ENCODE results near the gene GRIA4. TPM values are rescaled to one million over a fixed set of nuclear protein-coding genes. Genes with fewer than 3 reads are reported as not detected.
"Not testable (repeated sequence)": the region's sequence is repeated elsewhere in the genome, so short reads cannot be mapped to it uniquely, and the experiment has no call there.

Gene GRIA4
- total RNA-seq, 2 experiments from 2014 or later: not detected

GRCh38 chr11:105878510-105878909, 268.6 kb downstream of the GRIA4 start:
- Mint-ChIP-seq H3K27ac (no peak overlapping the region), H3K4me3 (no peak overlapping the region), H3K4me1 (ENCODE audit: low read depth) (no peaks in the 10 kb centered on the region), H3K36me3 (ENCODE audit: low read depth) (no peaks in the 10 kb centered on the region), H3K27me3 (peaks cover 3% of the 10 kb centered on the region), H3K9me3 (peaks cover 7% of the 10 kb centered on the region)
- ChIA-PET POLR2A (no interaction called here), CTCF (no interaction called here)
- TF ChIP-seq CTCF (IDR thresholded peaks at IDR 0.05): no peak
- intact Hi-C loops (cut with micrococcal nuclease): no loop called here
- no peak for DNase-seq
- ATAC-seq: no peak

GRCh38 chr11:105878927-105879326, 269.1 kb downstream of the GRIA4 start:
- H3K4me1 Mint-ChIP-seq (ENCODE audit: low read depth); H3K36me3 Mint-ChIP-seq (ENCODE audit: low read depth); POLR2A ChIA-PET; H3K4me3 Mint-ChIP-seq; intact Hi-C loops (cut with micrococcal nuclease); H3K9me3 Mint-ChIP-seq; H3K27me3 Mint-ChIP-seq; ATAC-seq; CTCF ChIA-PET; DNase-seq; H3K27ac Mint-ChIP-seq: not testable (repeated sequence)

GRCh38 chr11:105881027-105881426, 271.2 kb downstream of the GRIA4 start:
- Mint-ChIP-seq H3K4me1 (ENCODE audit: low read depth) (no peaks in the 10 kb centered on the region), H3K4me3 (no peak overlapping the region), H3K9me3 (no peaks in the 10 kb centered on the region), H3K27ac (no peak overlapping the region), H3K36me3 (ENCODE audit: low read depth) (no peaks in the 10 kb centered on the region), H3K27me3 (peaks cover 3% of the 10 kb centered on the region)
- ChIA-PET POLR2A (no interaction called here), CTCF (no interaction called here)
- intact Hi-C loops (cut with micrococcal nuclease): no loop called here
- no peak for ATAC-seq
- TF ChIP-seq CTCF (IDR thresholded peaks at IDR 0.05): no peak
- DNase-seq: no peak

- Mint-ChIP-seq H3K4me1 (ENCODE audit: low read depth) (no peaks in the 10 kb centered on the region), H3K27me3 (peaks cover 2% of the 10 kb centered on the region), H3K9me3 (no peaks in the 10 kb centered on the region), H3K27ac (no peak overlapping the region), H3K36me3 (ENCODE audit: low read depth) (no peaks in the 10 kb centered on the region), H3K4me3 (no peak overlapping the region)
- POLR2A ChIA-PET: no interaction called here
- no peak for ATAC-seq
- no peak for TF ChIP-seq CTCF (IDR thresholded peaks at IDR 0.05)
- intact Hi-C loops (cut with micrococcal nuclease): no loop called here
- DNase-seq: no peak
- CTCF ChIA-PET: no interaction called here
Observed at GRCh38 chr11:105884436-105884835, 274.6 kb downstream of the GRIA4 start.

- H3K4me1 Mint-ChIP-seq (ENCODE audit: low read depth): no peaks in the 10 kb centered on the region
- no peak overlapping the region for H3K27ac Mint-ChIP-seq
- H3K27me3 Mint-ChIP-seq: no peaks in the 10 kb centered on the region
- ChIA-PET CTCF (no interaction called here), POLR2A (no interaction called here)
- intact Hi-C loops (cut with micrococcal nuclease): no loop called here
- ATAC-seq (no peak), DNase-seq (no peak)
- H3K4me3 Mint-ChIP-seq: no peak overlapping the region
- no peaks in the 10 kb centered on the region for H3K36me3 Mint-ChIP-seq (ENCODE audit: low read depth)
- no peaks in the 10 kb centered on the region for H3K9me3 Mint-ChIP-seq
- TF ChIP-seq CTCF (IDR thresholded peaks at IDR 0.05): no peak
Observed at GRCh38 chr11:105891685-105892084, 281.8 kb downstream of the GRIA4 start.

GRCh38 chr11:105897161-105897560, 287.3 kb downstream of the GRIA4 start:
- POLR2A ChIA-PET: no interaction called here
- CTCF ChIA-PET: interaction anchor here (0.5 kb wide), 1 partner anchor 1967 kb away, joined by 3 read pairs; no protein-coding TSS in a partner anchor
- no peak overlapping the region for H3K4me3 Mint-ChIP-seq

More at GRCh38 chr11:105897161-105897560, 287.3 kb downstream of the GRIA4 start:
- DNase-seq: no peak
- intact Hi-C loops (cut with micrococcal nuclease): no loop called here
- no peak for ATAC-seq
- no peak for TF ChIP-seq CTCF (IDR thresholded peaks at IDR 0.05)
- Mint-ChIP-seq H3K4me1 (ENCODE audit: low read depth) (no peaks in the 10 kb centered on the region), H3K36me3 (ENCODE audit: low read depth) (no peaks in the 10 kb centered on the region), H3K27me3 (no peaks in the 10 kb centered on the region), H3K27ac (no peak overlapping the region), H3K9me3 (no peaks in the 10 kb centered on the region)
